Trophoblast cell (in vitro differentiated cells and primary cell): Measurements from ENCODE around the gene UACA.
"Not testable (repeated sequence)": the region's sequence is repeated elsewhere in the genome, so short reads cannot be mapped to it uniquely, and the experiment has no call there.

Experiments used
- DNase-seq, 2 donors: peaks; one replicate each; pipeline ENCODE4 v3.0.0-alpha.2; 2016
- H2AFZ ChIP-seq: 2 replicates; pipeline ENCODE4 v1.6.1; 2013; ENCODE audit warnings: low read length, moderate library complexity, mild to moderate bottlenecking; ENCODE audit not compliant: insufficient read depth, poor library complexity
- H2AK5ac ChIP-seq: 2 replicates; pipeline ENCODE4 v1.6.1; 2013; ENCODE audit warnings: mild to moderate bottlenecking, low read length
- H2BK120ac ChIP-seq: 2 replicates; pipeline ENCODE4 v1.6.1; 2013; ENCODE audit warnings: low read length, mild to moderate bottlenecking, moderate library complexity; ENCODE audit not compliant: insufficient read depth, poor library complexity
- H2BK12ac ChIP-seq: 2 replicates; pipeline ENCODE4 v1.6.1; 2013; ENCODE audit warnings: mild to moderate bottlenecking, low read length, moderate library complexity
- H2BK5ac ChIP-seq: 2 replicates; pipeline ENCODE4 v1.6.1; 2013; ENCODE audit warnings: low read length, low read depth, moderate library complexity, mild to moderate bottlenecking; ENCODE audit not compliant: poor library complexity
- H3K14ac ChIP-seq: 2 replicates; pipeline ENCODE4 v1.6.1; 2013; ENCODE audit warnings: mild to moderate bottlenecking, low read length
- H3K18ac ChIP-seq: 2 replicates; pipeline ENCODE4 v1.6.1; 2013; ENCODE audit warnings: mild to moderate bottlenecking, low read length
- H3K23ac ChIP-seq: 2 replicates; pipeline ENCODE4 v1.6.1; 2013; ENCODE audit warnings: low read length
- H3K27ac ChIP-seq: 2 replicates; pipeline ENCODE4 v1.5.1; 2013; ENCODE audit warnings: low read depth, mild to moderate bottlenecking, inconsistent platforms, low read length, moderate library complexity
- H3K27me3 ChIP-seq: 2 replicates; pipeline ENCODE4 v1.6.1; 2013; ENCODE audit warnings: inconsistent platforms, mild to moderate bottlenecking, low read length, moderate library complexity; ENCODE audit not compliant: insufficient read depth
- H3K36me3 ChIP-seq, 2 experiments: 1 replicate in 1 of 2; 2 replicates in 1 of 2; pipeline ENCODE4 v1.6.1; 2013; ENCODE audit warnings: low read length in 2 of 2, mild to moderate bottlenecking in 2 of 2, moderate library complexity in 1 of 2; ENCODE audit not compliant: insufficient read depth in 2 of 2, control insufficient read depth in 1 of 2
- H3K4ac ChIP-seq: 2 replicates; pipeline ENCODE4 v1.6.1; 2013; ENCODE audit warnings: low read depth, mild to moderate bottlenecking, low read length, moderate library complexity
- H3K4me1 ChIP-seq, 2 experiments: 1 replicate in 1 of 2; 2 replicates in 1 of 2; pipeline ENCODE4 v1.6.1; 2013; ENCODE audit warnings: low read length in 2 of 2, mild to moderate bottlenecking in 2 of 2, moderate library complexity in 1 of 2; ENCODE audit not compliant: insufficient read depth in 2 of 2, control insufficient read depth in 1 of 2
- H3K4me2 ChIP-seq: 2 replicates; pipeline ENCODE4 v1.6.1; 2013; ENCODE audit warnings: inconsistent platforms, mild to moderate bottlenecking, low read length, moderate library complexity
- H3K4me3 ChIP-seq: 2 replicates; pipeline ENCODE4 v1.5.1; 2013; ENCODE audit warnings: mild to moderate bottlenecking, low read depth, low read length, inconsistent platforms
- H3K79me1 ChIP-seq: one replicate; pipeline ENCODE4 v1.6.1; 2013; ENCODE audit warnings: low read length
- H3K79me2 ChIP-seq: 2 replicates; pipeline ENCODE4 v1.6.1; 2013; ENCODE audit warnings: low read length, mild to moderate bottlenecking; ENCODE audit not compliant: control insufficient read depth, insufficient read depth, poor library complexity
- H3K9ac ChIP-seq: 2 replicates; pipeline ENCODE4 v1.6.1; 2013; ENCODE audit warnings: mild to moderate bottlenecking, low read length
- H3K9me3 ChIP-seq: 2 replicates; pipeline ENCODE4 v1.6.1; 2013; ENCODE audit warnings: low read depth, mild to moderate bottlenecking, control low read depth, inconsistent platforms, low read length; ENCODE audit not compliant: insufficient read depth
- H4K12ac ChIP-seq: 2 replicates; pipeline ENCODE4 v1.6.1; 2013; ENCODE audit warnings: low read depth, mild to moderate bottlenecking, low read length, moderate library complexity
- H4K8ac ChIP-seq: 2 replicates; pipeline ENCODE4 v1.6.1; 2013; ENCODE audit warnings: low read depth, mild to moderate bottlenecking, low read length, moderate library complexity
- H4K91ac ChIP-seq: one replicate; pipeline ENCODE4 v1.6.1; 2013; ENCODE audit warnings: low read depth, mild to moderate bottlenecking, low read length, moderate library complexity
- WGBS: extraction: QIAGEN DNeasy Blood & Tissue Kit; methylation state at CpG from one replicate; pipeline ENCODE4 v1.1.7; 2013; ENCODE audit warnings: missing lambda C conversion rate; ENCODE audit not compliant: insufficient read length, insufficient coverage; ENCODE audit errors: extremely low coverage; 5-methylcytosine and 5-hydroxymethylcytosine counted together

UACA gene

DNA sequence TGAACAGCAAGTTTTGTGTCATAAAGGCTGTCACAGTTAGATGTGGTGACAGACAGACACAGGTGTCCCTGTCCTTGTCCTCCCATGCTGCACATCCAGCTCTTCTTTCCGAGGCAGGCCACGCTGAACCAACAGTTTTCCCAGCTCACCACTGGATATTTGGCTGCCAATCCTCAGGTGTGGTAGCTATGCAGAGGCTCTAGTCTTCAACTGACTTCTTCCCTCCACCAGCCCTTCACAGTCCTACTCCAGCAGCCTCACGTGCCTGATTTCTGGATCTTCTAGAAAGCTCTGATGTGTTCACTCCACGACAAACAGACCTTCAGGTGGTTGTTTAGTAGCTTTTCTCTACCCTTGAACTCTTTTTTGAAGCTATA lies 145.5 kb downstream of the UACA start:
- Histone ChIP-seq H3K4me3 (no peak overlapping the region), H3K27me3 (no peaks in the 10 kb centered on the region), H4K12ac (no peak overlapping the region), H3K23ac (no peak overlapping the region), H3K79me2 (no peaks in the 10 kb centered on the region), H3K36me3 (no peaks in the 10 kb centered on the region), H3K4me2 (peak overlapping the region; percentile 13), H3K27ac (peak overlapping the region; percentile 58), H2BK120ac (peak overlapping the region; percentile 2), H4K8ac (no peak overlapping the region), H4K91ac (peak overlapping the region; percentile 55), H3K9ac (no peak overlapping the region), H2AK5ac (no peak overlapping the region), H3K79me1 (peaks cover 3% of the 10 kb centered on the region), H3K18ac (no peak overlapping the region), H3K4ac (no peak overlapping the region), H2BK5ac (no peak overlapping the region), H3K9me3 (no peaks in the 10 kb centered on the region), H3K14ac (peak overlapping the region; percentile 24), H3K4me1 (peaks cover 4 to 8% of the 10 kb centered on the region in 2 experiments), H2BK12ac (peak overlapping the region; percentile 33), H2AFZ (no peak overlapping the region)
- WGBS: no CpG with 5 or more reads among the region's 4 CpGs
- DNase-seq: no peak

DNA sequence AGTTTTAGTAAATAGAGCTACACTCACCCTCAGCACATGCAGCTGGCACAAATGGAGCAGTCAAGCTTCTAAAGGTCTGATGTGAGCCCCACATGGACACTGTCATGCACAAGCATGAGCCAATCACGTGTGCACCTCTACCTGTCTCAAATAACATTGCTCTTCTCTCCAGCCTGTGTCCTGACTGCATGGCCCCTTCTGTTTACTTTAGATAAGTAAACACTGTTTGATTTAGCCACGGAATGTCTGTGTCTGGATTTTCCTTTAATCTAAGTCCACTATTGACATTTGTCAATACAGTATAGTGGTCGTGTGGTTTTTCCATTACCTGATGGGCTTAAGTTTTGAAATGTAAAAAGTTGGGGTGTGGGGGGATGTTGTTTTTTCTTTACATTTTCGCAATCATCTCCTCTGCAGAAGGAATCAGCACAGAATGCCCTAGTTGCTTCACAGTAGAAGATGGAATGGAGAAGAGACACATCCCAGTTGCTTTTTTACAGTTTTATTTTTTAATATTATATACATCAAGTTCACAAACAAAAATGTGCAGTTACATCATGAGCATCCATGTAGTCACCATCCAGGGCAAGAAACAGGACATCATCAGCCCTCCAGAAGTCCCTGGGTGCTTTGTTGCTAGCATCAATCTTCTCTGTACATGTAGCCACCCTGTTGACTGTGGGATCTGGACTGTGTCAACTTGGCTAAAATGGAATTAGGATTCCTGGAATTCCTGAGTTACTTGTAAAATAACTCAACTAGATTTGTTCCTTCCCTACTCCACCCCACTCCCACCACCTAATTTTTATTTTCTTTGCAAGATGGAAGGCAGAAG lies 146.1 kb downstream of the UACA start:
- H3K27me3 ChIP-seq: no peaks in the 10 kb centered on the region
- no peak for DNase-seq
- H3K9ac ChIP-seq: no peak overlapping the region
- no peak overlapping the region for H2BK12ac ChIP-seq
- H3K9me3 ChIP-seq: no peaks in the 10 kb centered on the region
- no peak overlapping the region for H2AFZ ChIP-seq
- H3K4ac ChIP-seq: no peak overlapping the region
- no peaks in the 10 kb centered on the region for H3K79me2 ChIP-seq
- H3K36me3 ChIP-seq: no peaks in the 10 kb centered on the region
- H4K8ac ChIP-seq: no peak overlapping the region
- H3K23ac ChIP-seq: no peak overlapping the region
- peaks cover 4 to 8% of the 10 kb centered on the region in 2 experiments for H3K4me1 ChIP-seq
- H4K12ac ChIP-seq: no peak overlapping the region
- no peak overlapping the region for H3K4me3 ChIP-seq
- H3K79me1 ChIP-seq: peaks cover 3% of the 10 kb centered on the region
- H3K4me2 ChIP-seq: peak overlapping the region; percentile 13
- peak overlapping the region; percentile 58 for H3K27ac ChIP-seq
- H4K91ac ChIP-seq: no peak overlapping the region
- no peak overlapping the region for H3K18ac ChIP-seq
- H2AK5ac ChIP-seq: no peak overlapping the region
- H2BK120ac ChIP-seq: no peak overlapping the region
- H3K14ac ChIP-seq: no peak overlapping the region
- WGBS: no CpG with 5 or more reads among the region's 4 CpGs
- H2BK5ac ChIP-seq: no peak overlapping the region

DNA sequence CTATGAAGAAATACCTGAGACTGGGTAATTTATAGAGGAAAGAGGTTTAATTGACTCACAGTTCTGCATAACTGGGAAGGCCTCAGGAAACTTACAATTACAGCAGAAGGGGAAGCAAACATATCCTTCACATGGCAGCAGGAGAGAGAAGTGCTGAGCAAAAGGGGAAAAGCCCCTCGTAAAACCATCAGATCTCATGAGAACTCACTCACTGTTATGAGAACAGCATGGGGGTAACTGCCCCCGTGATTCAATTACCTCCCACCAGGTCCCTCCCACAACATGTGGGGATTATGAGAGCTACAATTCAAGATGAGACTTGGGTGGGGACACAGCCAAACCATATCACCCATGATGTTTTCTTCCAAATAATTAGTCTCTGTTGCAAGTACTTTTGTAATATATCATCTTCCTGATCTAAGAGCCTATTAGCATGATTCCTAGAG lies 147.0 kb downstream of the UACA start:
- DNase-seq, H4K8ac ChIP-seq, H2BK12ac ChIP-seq, H3K36me3 ChIP-seq, H2BK5ac ChIP-seq, H3K14ac ChIP-seq, H3K4ac ChIP-seq, H3K4me1 ChIP-seq, H3K4me2 ChIP-seq, H2AFZ ChIP-seq, H2AK5ac ChIP-seq, H3K79me2 ChIP-seq, H3K9ac ChIP-seq, H3K27ac ChIP-seq, H2BK120ac ChIP-seq, H3K23ac ChIP-seq, H4K91ac ChIP-seq, H3K27me3 ChIP-seq, H4K12ac ChIP-seq, H3K79me1 ChIP-seq, H3K4me3 ChIP-seq, H3K18ac ChIP-seq, H3K9me3 ChIP-seq: not testable (repeated sequence)
- no CpG with 5 or more reads among the region's 2 CpGs for WGBS

DNA sequence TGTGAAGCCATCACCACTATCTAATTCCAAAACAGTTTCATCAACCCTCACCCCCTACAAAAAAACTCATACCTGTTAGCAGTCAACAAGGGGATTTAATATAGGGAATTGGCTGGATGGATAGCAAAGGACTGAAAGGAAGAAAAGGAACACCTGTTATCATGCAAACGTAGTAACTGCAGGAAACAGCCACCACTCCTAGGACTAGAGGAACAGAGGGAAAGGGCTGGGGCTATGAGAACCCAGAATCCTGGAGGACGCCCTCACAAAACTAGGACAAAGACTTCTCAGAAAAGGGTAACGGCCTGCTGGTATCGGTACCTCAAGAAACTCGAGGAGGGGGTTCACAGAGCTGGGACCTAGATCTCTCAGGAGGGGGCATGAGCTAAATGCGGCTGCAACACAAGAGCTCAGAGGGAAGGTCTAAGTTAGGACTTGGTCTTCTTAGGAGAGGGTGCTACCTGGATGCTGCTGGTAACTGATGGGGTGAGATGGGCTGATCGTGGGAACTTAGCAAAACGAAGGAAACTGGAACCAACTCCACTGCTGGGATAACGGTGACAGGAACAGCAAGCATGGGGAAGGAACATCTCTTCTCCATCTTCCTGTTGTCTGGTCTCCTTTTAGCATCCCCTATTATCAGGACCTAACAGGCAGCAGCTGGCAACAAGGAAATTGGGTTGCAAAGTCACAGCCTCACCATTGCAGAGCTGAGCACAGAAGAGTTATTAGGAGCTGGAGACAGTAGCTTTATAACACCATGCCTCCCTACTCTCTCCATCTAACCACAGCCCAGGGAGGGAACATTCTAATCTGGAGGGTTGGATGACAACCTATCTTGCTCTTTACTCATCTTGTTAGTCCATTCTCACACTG lies 147.7 kb downstream of the UACA start:
- Histone ChIP-seq H2BK12ac (no peak overlapping the region), H3K9ac (no peak overlapping the region), H2AK5ac (no peak overlapping the region), H3K18ac (no peak overlapping the region), H3K27ac (no peak overlapping the region), H3K79me1 (peaks cover 3% of the 10 kb centered on the region), H3K36me3 (no peaks in the 10 kb centered on the region), H2AFZ (no peak overlapping the region), H3K23ac (no peak overlapping the region), H4K8ac (no peak overlapping the region), H3K79me2 (no peaks in the 10 kb centered on the region), H3K4me3 (no peak overlapping the region), H4K91ac (no peak overlapping the region), H3K14ac (no peak overlapping the region), H3K4me1 (peaks cover 4 to 8% of the 10 kb centered on the region in 2 experiments), H2BK120ac (no peak overlapping the region), H3K9me3 (no peaks in the 10 kb centered on the region), H3K27me3 (no peaks in the 10 kb centered on the region), H3K4ac (no peak overlapping the region), H3K4me2 (no peak overlapping the region), H2BK5ac (no peak overlapping the region), H4K12ac (no peak overlapping the region)
- DNase-seq: no peak
- no CpG with 5 or more reads among the region's 9 CpGs for WGBS
